Activated T-cell treated with anti-CD3 and anti-CD28 coated beads, Interleukin-2, amount 50 U/mL, for 48 hours (primary cell): ENCODE data around the gene FYN.
"Not testable (repeated sequence)": the region's sequence is repeated elsewhere in the genome, so short reads cannot be mapped to it uniquely, and the experiment has no call there.

Experiments
- DNase-seq, 2 experiments: peaks; one replicate each; pipeline ENCODE4 v3.0.0-alpha.2; 2020

Gene FYN

GRCh38 chr6:111651185-111652034 lies 221.8 kb downstream of the FYN start:
- DNase-seq, result no peak

GRCh38 chr6:111650049-111650448 lies 223.2 kb downstream of the FYN start:
- DNase-seq, result no peak

GRCh38 chr6:111648100-111648499 lies 225.2 kb downstream of the FYN start:
- no peak for DNase-seq

GRCh38 chr6:111646942-111647341 lies 226.3 kb downstream of the FYN start:
- no peak for DNase-seq

- DNase-seq, result no peak
Measured at GRCh38 chr6:111646034-111646433, 227.2 kb downstream of the FYN start.

- no peak for DNase-seq
Measured at GRCh38 chr6:111644893-111645430, 228.3 kb downstream of the FYN start.

- DNase-seq, result peak; percentile 43 to 51
Measured at GRCh38 chr6:111642463-111643158, 230.6 kb downstream of the FYN start.

GRCh38 chr6:111639266-111639665 lies 234.0 kb downstream of the FYN start:
- no peak for DNase-seq

- DNase-seq, result not testable (repeated sequence)
Measured at GRCh38 chr6:111634981-111635380, 238.3 kb downstream of the FYN start.

- DNase-seq, result no peak
Measured at GRCh38 chr6:111633822-111634221, 239.4 kb downstream of the FYN start.

GRCh38 chr6:111632468-111633247 lies 240.6 kb downstream of the FYN start:
- DNase-seq, result no peak

- peak in 1 of 2 experiments; percentile 2 for DNase-seq
Measured at GRCh38 chr6:111631903-111632460, 241.3 kb downstream of the FYN start.

GRCh38 chr6:111631018-111631417 lies 242.2 kb downstream of the FYN start:
- no peak for DNase-seq

- DNase-seq, result no peak
Measured at GRCh38 chr6:111628142-111628850, 245.0 kb downstream of the FYN start.

- DNase-seq, result no peak
Measured at GRCh38 chr6:111626441-111626840, 246.8 kb downstream of the FYN start.

- peak; percentile 30 to 39 for DNase-seq
Measured at GRCh38 chr6:111625461-111626391, 247.5 kb downstream of the FYN start.

GRCh38 chr6:111625099-111625416 lies 248.2 kb downstream of the FYN start:
- no peak for DNase-seq

- DNase-seq, result no peak
Measured at GRCh38 chr6:111624401-111625098, 248.7 kb downstream of the FYN start.

GRCh38 chr6:111623046-111623718 lies 250.1 kb downstream of the FYN start:
- no peak for DNase-seq

GRCh38 chr6:111620169-111620568 lies 253.1 kb downstream of the FYN start:
- DNase-seq, result no peak
